22Rv1 (cell line): ENCODE measurements around the gene DNAH1.

ENCODE experiments used
- ZFX ChIP-seq: fragments of 450-650 bp; IDR thresholded peaks from 2 replicates; pipeline ENCODE4 v1.6.1; 2017; ENCODE audit warnings: antibody characterized with exemption, borderline replicate concordance
- TF ChIP-seq, protein P1 (sequence below): fragments of 450-650 bp; IDR thresholded peaks from 2 replicates; pipeline ENCODE4 v1.5.1; 2017; ENCODE audit warnings: mild to moderate bottlenecking

DNA sequence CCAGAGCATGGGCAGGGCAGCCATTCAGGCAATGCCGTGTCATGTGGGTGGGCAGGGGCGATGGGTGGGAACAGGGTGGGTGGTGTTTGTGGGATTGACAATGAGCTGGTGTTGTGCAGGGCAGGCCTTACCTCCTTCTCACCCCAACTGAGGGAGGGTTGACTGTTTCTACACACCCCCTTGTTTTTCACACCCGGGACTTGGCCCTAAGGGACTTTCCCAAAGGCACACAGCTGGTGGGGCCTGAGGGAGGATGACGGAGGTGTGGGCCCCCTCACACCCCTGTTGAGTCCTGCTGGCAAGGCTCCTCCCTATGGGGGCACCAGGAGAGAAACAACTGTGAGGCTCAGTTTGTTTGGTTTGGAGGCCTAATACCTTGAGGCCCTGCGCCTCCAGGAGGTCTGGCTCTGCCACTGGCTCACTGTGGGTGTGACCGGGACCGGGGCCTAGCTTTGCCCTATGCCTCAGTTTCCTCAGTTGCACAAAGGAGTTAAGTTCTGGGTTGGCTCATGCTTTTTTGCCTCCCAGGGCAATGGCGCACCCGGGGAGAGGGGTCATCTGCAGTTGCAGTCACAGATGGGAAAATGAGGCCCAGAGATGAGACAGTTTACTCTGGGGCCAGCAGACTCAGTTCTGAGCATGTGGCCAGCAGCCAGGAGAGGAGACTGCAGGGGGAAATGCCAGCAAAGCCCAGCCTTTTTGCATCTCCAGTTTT lies 5.1 kb upstream of the DNAH1 start:
- TF ChIP-seq, protein P1, sequence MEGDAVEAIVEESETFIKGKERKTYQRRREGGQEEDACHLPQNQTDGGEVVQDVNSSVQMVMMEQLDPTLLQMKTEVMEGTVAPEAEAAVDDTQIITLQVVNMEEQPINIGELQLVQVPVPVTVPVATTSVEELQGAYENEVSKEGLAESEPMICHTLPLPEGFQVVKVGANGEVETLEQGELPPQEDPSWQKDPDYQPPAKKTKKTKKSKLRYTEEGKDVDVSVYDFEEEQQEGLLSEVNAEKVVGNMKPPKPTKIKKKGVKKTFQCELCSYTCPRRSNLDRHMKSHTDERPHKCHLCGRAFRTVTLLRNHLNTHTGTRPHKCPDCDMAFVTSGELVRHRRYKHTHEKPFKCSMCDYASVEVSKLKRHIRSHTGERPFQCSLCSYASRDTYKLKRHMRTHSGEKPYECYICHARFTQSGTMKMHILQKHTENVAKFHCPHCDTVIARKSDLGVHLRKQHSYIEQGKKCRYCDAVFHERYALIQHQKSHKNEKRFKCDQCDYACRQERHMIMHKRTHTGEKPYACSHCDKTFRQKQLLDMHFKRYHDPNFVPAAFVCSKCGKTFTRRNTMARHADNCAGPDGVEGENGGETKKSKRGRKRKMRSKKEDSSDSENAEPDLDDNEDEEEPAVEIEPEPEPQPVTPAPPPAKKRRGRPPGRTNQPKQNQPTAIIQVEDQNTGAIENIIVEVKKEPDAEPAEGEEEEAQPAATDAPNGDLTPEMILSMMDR = no peak
- TF ChIP-seq ZFX = no peak
